HEK293 (cell line): ENCODE measurements around the gene DBN1.

ENCODE experiments used
- CTCF ChIA-PET: fragments of 350-600 bp; formaldehyde crosslinking; extraction: SDS; loops from one replicate; lab custom pipeline; 2021; ENCODE audit warnings: antibody characterized with exemption; lab: Yijun Ruan, JAX
- POLR2A ChIA-PET: fragments of 300-600 bp; formaldehyde crosslinking; extraction: SDS; loops from one replicate; lab custom pipeline; 2020; ENCODE audit warnings: antibody characterized with exemption, inconsistent platforms; lab: Yijun Ruan, JAX
- H3K27ac ChIP-seq: fragments of 200-500 bp; sonication (Bioruptor generic); 2 replicates; pipeline ENCODE4 v1.5.1; 2014; ENCODE audit warnings: low read depth, low read length, control low read depth, inconsistent platforms; ENCODE audit errors: extremely low read depth
- H3K36me3 ChIP-seq, 2 experiments: fragments of 200-500 bp in 1 of 2; sonication (Bioruptor generic) in 1 of 2; 1 replicate in 1 of 2; 2 replicates in 1 of 2; pipeline ENCODE4 v1.5.1; 2014 to 2017; ENCODE audit warnings: inconsistent platforms in 2 of 2, low read length in 2 of 2; ENCODE audit not compliant: control insufficient read depth in 2 of 2, insufficient read depth in 1 of 2
- H3K4me1 ChIP-seq: fragments of 200-500 bp; sonication (Bioruptor generic); 2 replicates; pipeline ENCODE4 v1.5.1; 2014; ENCODE audit warnings: mild to moderate bottlenecking, low read length, inconsistent platforms; ENCODE audit not compliant: control insufficient read depth, insufficient read depth
- H3K4me3 ChIP-seq: 2 replicates; pipeline ENCODE4 v1.5.1; 2011; ENCODE audit warnings: low read depth, mild to moderate bottlenecking, control low read depth, low read length, moderate library complexity
- H3K9me3 ChIP-seq: fragments of 200-500 bp; sonication (Bioruptor generic); 2 replicates; pipeline ENCODE4 v1.5.1; 2014; ENCODE audit warnings: low read depth, low read length, inconsistent platforms; ENCODE audit not compliant: control insufficient read depth, insufficient read depth
- GLIS1 ChIP-seq: fragments of 450-650 bp; formaldehyde crosslinking; IDR thresholded peaks from 2 replicates; pipeline ENCODE4 v1.5.1; 2016; ENCODE audit warnings: missing biosample characterization, missing genetic modification characterization
- HOXD13 ChIP-seq: sonication (generic); formaldehyde crosslinking; IDR thresholded peaks from 2 replicates; pipeline ENCODE4 v1.8.0; 2022; ENCODE audit warnings: missing genetic modification reagents, borderline replicate concordance
- IKZF3 ChIP-seq: fragments of 450-650 bp; IDR thresholded peaks from 2 replicates; pipeline ENCODE4 v1.5.0; 2018; ENCODE audit warnings: missing biosample characterization, mild to moderate bottlenecking, missing genetic modification characterization, moderate library complexity
- KLF9 ChIP-seq: fragments of 450-650 bp; formaldehyde crosslinking; IDR thresholded peaks from 2 replicates; pipeline ENCODE4 v1.5.1; 2016; ENCODE audit warnings: missing biosample characterization, missing genetic modification characterization, low read depth
- MEIS1 ChIP-seq: sonication (generic); formaldehyde crosslinking; IDR thresholded peaks from 2 replicates; pipeline ENCODE4 v1.8.1; 2022; ENCODE audit warnings: missing genetic modification reagents, mild to moderate bottlenecking, borderline replicate concordance
- SALL2 ChIP-seq: fragments of 450-650 bp; formaldehyde crosslinking; IDR thresholded peaks from 2 replicates; pipeline ENCODE4 v1.5.0; 2017; ENCODE audit warnings: missing biosample characterization, mild to moderate bottlenecking, missing genetic modification characterization, borderline replicate concordance
- SP3 ChIP-seq: fragments of 450-650 bp; formaldehyde crosslinking; IDR thresholded peaks from 2 replicates; pipeline ENCODE4 v1.5.1; 2016; ENCODE audit warnings: missing biosample characterization, missing genetic modification characterization
- WT1 ChIP-seq: fragments of 450-650 bp; formaldehyde crosslinking; IDR thresholded peaks from 2 replicates; pipeline ENCODE4 v1.5.1; 2016; ENCODE audit warnings: missing biosample characterization, missing genetic modification characterization
- YY1 ChIP-seq: fragments of 450-650 bp; formaldehyde crosslinking; IDR thresholded peaks from 2 replicates; pipeline ENCODE4 v1.5.1; 2018; ENCODE audit warnings: missing biosample characterization, missing genetic modification characterization
- ZBTB17 ChIP-seq: fragments of 450-650 bp; formaldehyde crosslinking; IDR thresholded peaks from 2 replicates; pipeline ENCODE4 v1.5.1; 2016; ENCODE audit warnings: missing biosample characterization, missing genetic modification characterization
- ZBTB20 ChIP-seq: fragments of 450-650 bp; formaldehyde crosslinking; IDR thresholded peaks from 2 replicates; pipeline ENCODE4 v1.5.1; 2016; ENCODE audit warnings: missing biosample characterization, missing genetic modification characterization
- ZNF121 ChIP-seq: fragments of 450-650 bp; formaldehyde crosslinking; IDR thresholded peaks from 2 replicates; pipeline ENCODE4 v1.5.1; 2016; ENCODE audit warnings: missing biosample characterization, missing genetic modification characterization
- ZNF184 ChIP-seq: fragments of 450-650 bp; IDR thresholded peaks from 2 replicates; pipeline ENCODE4 v1.5.1; 2018; ENCODE audit warnings: missing biosample characterization, mild to moderate bottlenecking, missing genetic modification characterization
- ZNF211 ChIP-seq: fragments of 450-650 bp; formaldehyde crosslinking; IDR thresholded peaks from 2 replicates; pipeline ENCODE4 v1.5.1; 2016; ENCODE audit warnings: low read depth, missing biosample characterization, missing genetic modification characterization
- ZNF391 ChIP-seq: fragments of 450-650 bp; formaldehyde crosslinking; IDR thresholded peaks from 2 replicates; pipeline ENCODE4 v1.5.1; 2016; ENCODE audit warnings: low read depth, missing biosample characterization, missing genetic modification characterization, borderline replicate concordance
- ZNF48 ChIP-seq: fragments of 450-650 bp; formaldehyde crosslinking; IDR thresholded peaks from 2 replicates; pipeline ENCODE4 v1.5.1; 2016; ENCODE audit warnings: missing biosample characterization, missing genetic modification characterization
- ZNF549 ChIP-seq: fragments of 450-650 bp; IDR thresholded peaks from 2 replicates; pipeline ENCODE4 v1.5.1; 2018; ENCODE audit warnings: missing biosample characterization, missing genetic modification characterization, mild to moderate bottlenecking, inconsistent platforms, moderate library complexity
- ZNF561 ChIP-seq: fragments of 450-650 bp; IDR thresholded peaks from 2 replicates; pipeline ENCODE4 v1.5.1; 2018; ENCODE audit warnings: missing biosample characterization, missing genetic modification characterization, borderline replicate concordance
- ZNF610 ChIP-seq: fragments of 450-650 bp; formaldehyde crosslinking; IDR thresholded peaks from 2 replicates; pipeline ENCODE4 v1.5.1; 2016; ENCODE audit warnings: missing biosample characterization, missing genetic modification characterization, borderline replicate concordance
- ZNF629 ChIP-seq: fragments of 450-650 bp; formaldehyde crosslinking; IDR thresholded peaks from 2 replicates; pipeline ENCODE4 v1.5.1; 2017; ENCODE audit warnings: missing biosample characterization, missing genetic modification characterization
- ZNF677 ChIP-seq: fragments of 450-650 bp; IDR thresholded peaks from 2 replicates; pipeline ENCODE4 v1.5.0; 2018; ENCODE audit warnings: missing biosample characterization, mild to moderate bottlenecking, missing genetic modification characterization, moderate library complexity
- ZNF768 ChIP-seq: fragments of 450-650 bp; formaldehyde crosslinking; IDR thresholded peaks from 2 replicates; pipeline ENCODE4 v1.5.1; 2018; ENCODE audit warnings: missing biosample characterization, mild to moderate bottlenecking, missing genetic modification characterization
- ZXDB ChIP-seq: fragments of 450-650 bp; formaldehyde crosslinking; IDR thresholded peaks from 2 replicates; pipeline ENCODE4 v1.5.1; 2016; ENCODE audit warnings: missing biosample characterization, missing genetic modification characterization
- TF ChIP-seq, protein P1 (sequence below): fragments of 450-650 bp; formaldehyde crosslinking; IDR thresholded peaks from 2 replicates; pipeline ENCODE4; 2016; ENCODE audit warnings: missing biosample characterization, missing genetic modification characterization
- TF ChIP-seq, protein P2 (sequence below): fragments of 450-650 bp; formaldehyde crosslinking; IDR thresholded peaks from 2 replicates; pipeline ENCODE4 v1.5.1; 2016; ENCODE audit warnings: missing biosample characterization, missing genetic modification characterization
- TF ChIP-seq, protein P3 (sequence below): fragments of 450-650 bp; formaldehyde crosslinking; IDR thresholded peaks from 2 replicates; pipeline ENCODE4 v1.5.1; 2016; ENCODE audit warnings: missing biosample characterization, missing genetic modification characterization

Gene DBN1

DNA sequence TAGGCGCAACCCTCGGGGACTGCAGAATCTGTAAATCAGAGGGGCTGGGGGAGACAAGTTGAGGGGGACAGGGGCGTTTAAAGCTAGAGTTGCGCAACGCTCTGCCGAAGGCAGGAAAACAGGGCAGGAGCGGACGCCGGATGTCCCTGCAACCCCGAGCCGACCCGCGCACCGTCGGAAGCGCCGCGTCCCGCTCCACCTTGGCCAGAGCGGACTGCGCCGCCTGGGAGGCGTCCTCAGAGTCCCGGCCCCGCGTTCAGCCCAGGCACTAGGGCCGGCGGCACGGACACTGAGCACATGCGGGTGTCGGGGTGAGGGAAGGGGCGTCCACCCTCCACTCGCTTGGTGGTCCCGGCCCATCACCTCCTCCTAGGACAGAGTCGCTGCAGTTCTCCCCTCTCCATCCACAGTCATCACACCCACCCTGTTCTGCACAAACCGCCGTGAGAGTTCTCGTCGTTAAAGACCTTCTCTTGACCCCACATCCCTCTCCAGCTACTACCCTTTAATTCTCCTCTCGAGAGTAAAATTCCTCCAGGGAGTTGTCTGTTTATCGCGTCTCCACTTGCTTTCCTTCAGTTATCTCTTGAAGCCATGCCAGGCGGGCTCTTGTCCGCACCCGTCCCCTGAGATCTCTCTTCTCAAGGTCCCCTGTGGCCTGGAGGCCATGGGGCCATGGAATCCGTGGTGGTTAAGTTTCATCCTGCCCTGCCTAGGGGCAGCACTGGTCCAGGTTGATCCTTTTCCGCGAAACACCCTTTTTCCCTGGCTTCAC is 24.8 kb upstream of the DBN1 start:
- Histone ChIP-seq H3K4me1 (peaks cover 20% of the 10 kb centered on the region), H3K27ac (no peak overlapping the region), H3K9me3 (no peaks in the 10 kb centered on the region), H3K4me3 (peak overlapping the region; percentile 19), H3K36me3 (peaks cover 0 to 19% of the 10 kb centered on the region in 2 experiments; a peak in 1 of 3 replicates)
- ChIA-PET CTCF (interaction anchor here (0.7 to 4.3 kb wide), 9 partner anchors 10 to 188 kb away, joined by 3 to 40 read pairs (median 4); no protein-coding TSS in a partner anchor), POLR2A (interaction anchor here (0.6 to 7.0 kb wide), 22 partner anchors 9 to 706 kb away, joined by 3 to 106 read pairs (median 5); partner anchors contain the start of genes DBN1, DDX41, GRK6 and HNRNPAB)
- peak; percentile 40; the same call in 1 of the 2 replicates for TF ChIP-seq ZNF121 (tag by site-specific recombination)
- no peak for TF ChIP-seq ZNF677 (tag by site-specific recombination)

DNA sequence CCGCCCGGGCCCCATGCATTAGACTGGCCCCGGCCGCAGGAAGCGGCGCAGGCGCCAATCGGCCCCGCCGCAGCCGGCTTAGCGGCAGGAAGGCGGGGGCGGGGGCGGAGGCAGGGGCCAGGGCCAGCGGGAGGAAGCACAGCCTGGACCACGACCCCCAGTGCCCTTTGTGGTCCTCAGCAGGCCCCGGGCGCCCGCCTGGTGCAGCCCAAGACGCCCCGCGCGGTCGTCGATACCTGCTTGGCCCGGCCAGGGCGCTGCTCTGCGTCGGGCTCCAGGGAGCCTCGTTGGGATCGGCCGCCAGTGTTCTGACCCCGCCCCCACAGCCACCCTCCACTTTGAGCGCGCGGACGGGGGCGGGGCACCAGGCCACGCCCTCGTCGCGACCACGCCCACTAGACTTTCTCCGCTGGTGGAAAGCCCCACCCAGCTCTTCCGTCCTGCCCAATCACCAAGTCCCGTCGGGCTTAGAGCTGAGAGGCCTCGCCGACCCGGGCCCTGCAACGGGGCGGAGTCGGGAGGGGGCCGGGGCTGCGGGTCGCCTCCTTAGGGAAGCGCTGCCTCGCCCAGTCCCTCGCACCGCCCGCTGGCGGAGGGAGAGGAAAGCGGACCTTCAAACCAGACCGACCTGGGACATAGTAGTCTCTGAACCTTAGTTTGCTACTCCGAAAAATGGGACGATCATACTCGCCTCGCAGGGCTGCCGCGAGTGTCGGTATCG is 24.0 kb upstream of the DBN1 start, which contains the start of gene PDLIM7:
TSS of gene PDLIM7 (minus strand) at position 313 of the 721 bp plus-strand sequence. CDS start 1,092 bp downstream, outside the sequence.
- Histone ChIP-seq H3K4me1 (peaks cover 20% of the 10 kb centered on the region), H3K4me3 (peak within 1 kb of the TSS; percentile 67), H3K27ac (peak within 1 kb of the TSS; percentile 98), H3K9me3 (no peaks in the 10 kb centered on the region), H3K36me3 (peaks cover 0 to 25% of the 10 kb centered on the region in 2 experiments; a peak in 1 of 3 replicates)
- CTCF ChIA-PET = interaction anchor here (0.6 to 4.0 kb wide), 6 partner anchors 40 to 384 kb away, joined by 3 to 23 read pairs (median 6); no protein-coding TSS in a partner anchor
- POLR2A ChIA-PET = interaction anchor here (0.6 to 7.0 kb wide), 24 partner anchors 8 to 707 kb away, joined by 3 to 106 read pairs (median 5); partner anchors contain the start of genes DBN1, DDX41, GRK6 and HNRNPAB
- TF ChIP-seq ZBTB17 (tag by site-specific recombination) (peak; percentile 38; the same call in 1 of the 2 replicates), KLF9 (tag by site-specific recombination) (peak; percentile 100), ZNF610 (tag by site-specific recombination) (no peak), SALL2 (tag by site-specific recombination) (no peak), ZNF768 (tag by site-specific recombination) (peak; percentile 58; the same call in 1 of the 2 replicates), SP3 (tag by site-specific recombination) (peak; percentile 98), ZNF391 (tag by site-specific recombination) (0 out of 2 replicates have a peak, but pooled peaks have one; percentile 15), ZXDB (tag by site-specific recombination) (peak; percentile 85), ZNF549 (no peak), ZBTB20 (peak; percentile 11; the same call in 1 of the 2 replicates), IKZF3 (tag by site-specific recombination) (peak; percentile 16; the same call in 1 of the 2 replicates), ZNF211 (tag by site-specific recombination) (no peak), MEIS1 (CRISPR knock-in tag) (no peak), ZNF629 (tag by site-specific recombination) (peak; percentile 43), GLIS1 (peak; percentile 58; the same call in 1 of the 2 replicates), YY1 (0 out of 2 replicates have a peak, but pooled peaks have one; percentile 20), ZNF184 (tag by site-specific recombination) (0 out of 2 replicates have a peak, but pooled peaks have one; percentile 57), WT1 (tag by site-specific recombination) (no peak; the same call in 1 of the 2 replicates), ZNF48 (tag by site-specific recombination) (no peak), HOXD13 (CRISPR knock-in tag) (no peak), ZNF561 (peak; percentile 50; the same call in 1 of the 2 replicates)
- TF ChIP-seq, protein P1, sequence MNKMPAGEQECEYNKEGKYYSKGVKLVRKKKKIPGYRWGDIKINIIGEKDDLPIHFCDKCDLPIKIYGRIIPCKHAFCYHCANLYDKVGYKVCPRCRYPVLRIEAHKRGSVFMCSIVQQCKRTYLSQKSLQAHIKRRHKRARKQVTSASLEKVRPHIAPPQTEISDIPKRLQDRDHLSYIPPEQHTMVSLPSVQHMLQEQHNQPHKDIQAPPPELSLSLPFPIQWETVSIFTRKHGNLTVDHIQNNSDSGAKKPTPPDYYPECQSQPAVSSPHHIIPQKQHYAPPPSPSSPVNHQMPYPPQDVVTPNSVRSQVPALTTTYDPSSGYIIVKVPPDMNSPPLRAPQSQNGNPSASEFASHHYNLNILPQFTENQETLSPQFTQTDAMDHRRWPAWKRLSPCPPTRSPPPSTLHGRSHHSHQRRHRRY (tag by site-specific recombination) = no peak
- TF ChIP-seq, protein P2, sequence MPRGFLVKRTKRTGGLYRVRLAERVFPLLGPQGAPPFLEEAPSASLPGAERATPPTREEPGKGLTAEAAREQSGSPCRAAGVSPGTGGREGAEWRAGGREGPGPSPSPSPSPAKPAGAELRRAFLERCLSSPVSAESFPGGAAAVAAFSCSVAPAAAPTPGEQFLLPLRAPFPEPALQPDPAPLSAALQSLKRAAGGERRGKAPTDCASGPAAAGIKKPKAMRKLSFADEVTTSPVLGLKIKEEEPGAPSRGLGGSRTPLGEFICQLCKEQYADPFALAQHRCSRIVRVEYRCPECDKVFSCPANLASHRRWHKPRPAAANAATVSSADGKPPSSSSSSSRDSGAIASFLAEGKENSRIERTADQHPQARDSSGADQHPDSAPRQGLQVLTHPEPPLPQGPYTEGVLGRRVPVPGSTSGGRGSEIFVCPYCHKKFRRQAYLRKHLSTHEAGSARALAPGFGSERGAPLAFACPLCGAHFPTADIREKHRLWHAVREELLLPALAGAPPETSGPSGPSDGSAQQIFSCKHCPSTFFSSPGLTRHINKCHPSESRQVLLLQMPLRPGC (tag by site-specific recombination) = 0 out of 2 replicates have a peak, but pooled peaks have one; percentile 26
- TF ChIP-seq, protein P3, sequence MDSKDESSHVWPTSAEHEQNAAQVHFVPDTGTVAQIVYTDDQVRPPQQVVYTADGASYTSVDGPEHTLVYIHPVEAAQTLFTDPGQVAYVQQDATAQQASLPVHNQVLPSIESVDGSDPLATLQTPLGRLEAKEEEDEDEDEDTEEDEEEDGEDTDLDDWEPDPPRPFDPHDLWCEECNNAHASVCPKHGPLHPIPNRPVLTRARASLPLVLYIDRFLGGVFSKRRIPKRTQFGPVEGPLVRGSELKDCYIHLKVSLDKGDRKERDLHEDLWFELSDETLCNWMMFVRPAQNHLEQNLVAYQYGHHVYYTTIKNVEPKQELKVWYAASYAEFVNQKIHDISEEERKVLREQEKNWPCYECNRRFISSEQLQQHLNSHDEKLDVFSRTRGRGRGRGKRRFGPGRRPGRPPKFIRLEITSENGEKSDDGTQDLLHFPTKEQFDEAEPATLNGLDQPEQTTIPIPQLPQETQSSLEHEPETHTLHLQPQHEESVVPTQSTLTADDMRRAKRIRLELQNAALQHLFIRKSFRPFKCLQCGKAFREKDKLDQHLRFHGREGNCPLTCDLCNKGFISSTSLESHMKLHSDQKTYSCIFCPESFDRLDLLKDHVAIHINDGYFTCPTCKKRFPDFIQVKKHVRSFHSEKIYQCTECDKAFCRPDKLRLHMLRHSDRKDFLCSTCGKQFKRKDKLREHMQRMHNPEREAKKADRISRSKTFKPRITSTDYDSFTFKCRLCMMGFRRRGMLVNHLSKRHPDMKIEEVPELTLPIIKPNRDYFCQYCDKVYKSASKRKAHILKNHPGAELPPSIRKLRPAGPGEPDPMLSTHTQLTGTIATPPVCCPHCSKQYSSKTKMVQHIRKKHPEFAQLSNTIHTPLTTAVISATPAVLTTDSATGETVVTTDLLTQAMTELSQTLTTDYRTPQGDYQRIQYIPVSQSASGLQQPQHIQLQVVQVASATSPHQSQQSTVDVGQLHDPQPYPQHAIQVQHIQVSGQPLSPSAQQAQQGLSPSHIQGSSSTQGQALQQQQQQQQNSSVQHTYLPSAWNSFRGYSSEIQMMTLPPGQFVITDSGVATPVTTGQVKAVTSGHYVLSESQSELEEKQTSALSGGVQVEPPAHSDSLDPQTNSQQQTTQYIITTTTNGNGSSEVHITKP = peak; percentile 91
